CMK (cell line): ENCODE results near the gene PANX3.

Experiments used
- DNase-seq: peaks from one replicate; pipeline ENCODE4 v3.0.0-alpha.2; 2010; ENCODE audit warnings: low read depth

PANX3 gene

GRCh38 chr11:124658986-124659385, 47.8 kb downstream of the PANX3 start:
- DNase-seq: no peak

DNA sequence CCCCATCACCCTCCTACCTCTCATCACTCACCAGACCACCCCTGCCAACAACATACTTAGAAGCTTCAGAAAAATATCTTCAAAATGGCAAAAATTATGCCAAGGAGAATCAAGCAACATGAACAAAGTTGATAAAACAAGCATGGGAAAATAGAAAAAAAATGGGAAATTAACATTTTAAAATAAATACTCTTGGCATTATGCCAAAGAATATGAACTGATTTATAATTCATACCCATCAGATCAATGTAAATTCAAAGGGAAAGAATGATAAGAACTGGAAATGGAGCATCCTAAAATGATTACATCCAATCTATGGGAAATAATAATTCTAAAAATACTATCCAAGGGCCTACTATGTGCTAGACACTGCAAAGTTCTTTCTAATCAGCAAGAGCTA, 50.3 kb downstream of the PANX3 start:
- no peak for DNase-seq

GRCh38 chr11:124662106-124662505, 50.9 kb downstream of the PANX3 start:
- DNase-seq: no peak

DNA sequence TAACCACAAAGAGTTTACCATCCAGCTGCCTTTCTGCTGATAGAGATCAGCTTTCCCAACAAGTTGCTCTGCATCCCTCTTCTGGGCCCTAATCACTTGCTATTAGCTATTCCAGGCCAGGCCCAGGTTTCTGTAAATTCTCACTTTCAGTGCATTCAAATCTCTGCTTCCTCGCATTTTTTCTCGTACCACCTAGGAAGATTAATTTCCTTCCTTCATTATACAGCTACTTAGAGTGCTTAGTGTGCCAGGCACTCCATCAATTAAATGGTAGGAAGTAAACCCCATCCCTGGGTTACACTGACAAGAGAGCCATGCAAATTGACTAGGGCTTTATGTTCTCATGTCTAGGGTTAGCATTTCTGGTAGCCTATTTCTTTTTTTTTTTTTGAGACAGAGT, 52.6 kb downstream of the PANX3 start:
- DNase-seq: no peak

GRCh38 chr11:124667601-124668000, 56.4 kb downstream of the PANX3 start:
- no peak for DNase-seq

- no peak for DNase-seq
These were observed 58.0 kb downstream of the PANX3 start for GRCh38 chr11:124669193-124669592.
